ENCODE data around the gene FNDC3B. TPM values are rescaled to one million over a fixed set of nuclear protein-coding genes. Genes with fewer than 3 reads are reported as not detected.

FNDC3B gene
- total and polyA plus RNA-seq, 4 donors: 13.3 to 175 (median 100) TPM

- no peak for ATAC-seq (ENCODE audit: insufficient read depth, low FRiP score)
- H3K9me3 ChIP-seq (ENCODE audit: control insufficient read depth in 4 of 4, insufficient read depth in 3 of 4, low read length in 3 of 4): no peaks in the 10 kb centered on the region
- H3K4me3 ChIP-seq: no peak overlapping the region
- no peak overlapping the region for H3K9ac ChIP-seq (ENCODE audit: insufficient read depth in 1 of 2, low read length in 2 of 2)
- H3K27me3 ChIP-seq (ENCODE audit: control insufficient read depth in 3 of 3, insufficient read depth in 3 of 3, low read length in 2 of 3): no peaks in the 10 kb centered on the region
- TF ChIP-seq, protein P1, sequence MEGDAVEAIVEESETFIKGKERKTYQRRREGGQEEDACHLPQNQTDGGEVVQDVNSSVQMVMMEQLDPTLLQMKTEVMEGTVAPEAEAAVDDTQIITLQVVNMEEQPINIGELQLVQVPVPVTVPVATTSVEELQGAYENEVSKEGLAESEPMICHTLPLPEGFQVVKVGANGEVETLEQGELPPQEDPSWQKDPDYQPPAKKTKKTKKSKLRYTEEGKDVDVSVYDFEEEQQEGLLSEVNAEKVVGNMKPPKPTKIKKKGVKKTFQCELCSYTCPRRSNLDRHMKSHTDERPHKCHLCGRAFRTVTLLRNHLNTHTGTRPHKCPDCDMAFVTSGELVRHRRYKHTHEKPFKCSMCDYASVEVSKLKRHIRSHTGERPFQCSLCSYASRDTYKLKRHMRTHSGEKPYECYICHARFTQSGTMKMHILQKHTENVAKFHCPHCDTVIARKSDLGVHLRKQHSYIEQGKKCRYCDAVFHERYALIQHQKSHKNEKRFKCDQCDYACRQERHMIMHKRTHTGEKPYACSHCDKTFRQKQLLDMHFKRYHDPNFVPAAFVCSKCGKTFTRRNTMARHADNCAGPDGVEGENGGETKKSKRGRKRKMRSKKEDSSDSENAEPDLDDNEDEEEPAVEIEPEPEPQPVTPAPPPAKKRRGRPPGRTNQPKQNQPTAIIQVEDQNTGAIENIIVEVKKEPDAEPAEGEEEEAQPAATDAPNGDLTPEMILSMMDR (IDR thresholded peaks at IDR 0.05; ENCODE audit: control extremely low read depth, extremely low read depth): no peak
- H3K36me3 ChIP-seq (ENCODE audit: control insufficient read depth in 4 of 4, insufficient read depth in 4 of 4, low read length in 4 of 4): peaks cover 17 to 30% (median 29%) of the 10 kb centered on the region in 4 donors
- H3K27ac ChIP-seq (ENCODE audit: low read depth in 1 of 2, low read length in 1 of 2): no peak overlapping the region
- no peak for DNase-seq
- H3K4me1 ChIP-seq (ENCODE audit: control insufficient read depth in 5 of 5, insufficient read depth in 5 of 5, low read length in 5 of 5): no peaks in the 10 kb centered on the region
Observed at GRCh38 chr3:172333042-172333377, 293.6 kb downstream of the FNDC3B start.

DNA sequence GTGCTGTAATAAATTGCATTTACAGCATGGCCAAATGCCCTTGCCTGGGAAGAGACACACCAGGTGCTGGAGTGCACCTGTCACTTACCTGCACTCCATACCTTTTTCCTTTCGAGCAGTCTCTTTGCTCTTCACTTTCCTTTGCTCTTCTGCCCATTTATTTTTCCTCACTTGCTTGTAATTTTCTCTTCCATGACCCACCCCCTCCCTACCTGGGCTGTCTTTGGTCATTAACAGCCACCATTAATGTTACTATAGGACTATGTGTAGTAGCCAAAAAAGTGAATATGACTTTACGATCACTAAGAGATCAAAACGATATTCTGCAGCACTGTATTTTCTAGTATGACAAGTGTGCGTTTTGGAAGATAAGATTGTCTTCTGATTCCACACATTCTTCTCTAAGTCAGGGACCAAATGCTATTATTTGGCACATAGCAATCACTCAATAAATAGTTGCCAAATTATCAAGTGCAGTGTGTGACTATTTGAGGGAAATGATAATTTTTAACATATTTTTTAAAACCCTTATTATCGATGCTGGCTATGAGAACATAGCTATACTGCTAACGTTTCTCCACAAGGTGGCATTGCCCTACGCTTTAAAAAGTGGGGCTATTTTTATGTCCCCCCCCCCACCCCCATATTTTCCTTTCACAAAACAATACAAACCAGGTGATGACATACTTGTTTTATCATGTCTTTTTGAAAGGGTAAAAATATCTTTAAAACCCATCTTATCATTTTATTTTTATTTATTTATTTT is 294.5 kb downstream of the FNDC3B start:
- Histone ChIP-seq H3K9ac (ENCODE audit: insufficient read depth in 1 of 2, low read length in 2 of 2) (no peak overlapping the region), H3K27ac (ENCODE audit: low read depth in 1 of 2, low read length in 1 of 2) (no peak overlapping the region), H3K27me3 (ENCODE audit: control insufficient read depth in 3 of 3, insufficient read depth in 3 of 3, low read length in 2 of 3) (no peaks in the 10 kb centered on the region), H3K4me3 (no peak overlapping the region), H3K9me3 (ENCODE audit: control insufficient read depth in 4 of 4, insufficient read depth in 3 of 4, low read length in 3 of 4) (no peaks in the 10 kb centered on the region), H3K4me1 (ENCODE audit: control insufficient read depth in 5 of 5, insufficient read depth in 5 of 5, low read length in 5 of 5) (no peaks in the 10 kb centered on the region), H3K36me3 (ENCODE audit: control insufficient read depth in 4 of 4, insufficient read depth in 4 of 4, low read length in 4 of 4) (peaks cover 16 to 28% (median 26%) of the 10 kb centered on the region in 4 donors)
- 90 to 97% methylated on average over 7 of the region's 7 CpGs for WGBS, 2 donors
- no peak for DNase-seq
- no peak for ATAC-seq (ENCODE audit: insufficient read depth, low FRiP score)
- TF ChIP-seq, protein P1 (IDR thresholded peaks at IDR 0.05; ENCODE audit: control extremely low read depth, extremely low read depth): no peak

DNA sequence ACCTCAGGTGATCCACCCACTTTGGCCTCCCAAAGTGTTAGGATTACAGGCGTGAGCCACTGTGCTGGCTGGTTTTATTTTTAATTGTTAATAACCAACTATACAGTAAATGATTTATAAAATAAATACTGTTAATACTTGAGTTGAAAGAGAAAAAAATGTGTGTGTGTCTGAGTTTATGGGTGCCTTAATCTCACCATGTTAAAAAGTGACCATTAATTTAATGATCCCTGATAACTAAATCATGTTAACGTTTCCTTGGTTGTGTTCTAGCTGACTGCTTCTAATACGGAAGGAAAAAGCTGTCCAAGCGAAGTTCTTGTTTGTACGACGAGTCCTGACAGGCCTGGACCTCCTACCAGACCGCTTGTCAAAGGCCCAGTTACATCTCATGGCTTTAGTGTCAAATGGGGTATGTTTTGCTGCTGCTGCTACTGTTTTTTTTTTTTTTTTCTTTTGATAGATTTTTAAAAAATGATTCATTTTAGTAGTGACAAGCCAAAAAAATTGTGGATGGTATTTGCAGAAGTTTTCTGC is 295.4 kb downstream of the FNDC3B start:
- H3K4me1 ChIP-seq (ENCODE audit: control insufficient read depth in 5 of 5, insufficient read depth in 5 of 5, low read length in 5 of 5): no peaks in the 10 kb centered on the region
- no peak overlapping the region for H3K27ac ChIP-seq (ENCODE audit: low read depth in 1 of 2, low read length in 1 of 2)
- H3K27me3 ChIP-seq (ENCODE audit: control insufficient read depth in 3 of 3, insufficient read depth in 3 of 3, low read length in 2 of 3): no peaks in the 10 kb centered on the region
- ATAC-seq (ENCODE audit: insufficient read depth, low FRiP score): no peak
- H3K4me3 ChIP-seq: no peak overlapping the region
- 89 to 94% methylated on average over 7 of the region's 7 CpGs for WGBS, 2 donors
- no peak overlapping the region for H3K9ac ChIP-seq (ENCODE audit: insufficient read depth in 1 of 2, low read length in 2 of 2)
- peaks cover 14 to 27% (median 22%) of the 10 kb centered on the region in 4 donors for H3K36me3 ChIP-seq (ENCODE audit: control insufficient read depth in 4 of 4, insufficient read depth in 4 of 4, low read length in 4 of 4)
- H3K9me3 ChIP-seq (ENCODE audit: control insufficient read depth in 4 of 4, insufficient read depth in 3 of 4, low read length in 3 of 4): no peaks in the 10 kb centered on the region
- DNase-seq: no peak
- TF ChIP-seq, protein P1 (IDR thresholded peaks at IDR 0.05; ENCODE audit: control extremely low read depth, extremely low read depth): no peak

Measured in lung (tissue), 12 donors.